Measurements from ENCODE around the gene MYL3.

- TF ChIP-seq CTCF (IDR thresholded peaks at IDR 0.05) (no peak), POLR2A (IDR thresholded peaks at IDR 0.05) (no peak)
These were observed 1.8 kb upstream of the MYL3 start for GRCh38 chr3:46865031-46865507.

Data from uterus (tissue), 2 donors.